Fibroblast of the aortic adventitia (primary cell): Measurements from ENCODE around the gene MOB3B. TPM values are rescaled to one million over a fixed set of nuclear protein-coding genes. Genes with fewer than 3 reads are reported as not detected.
A peak's percentile ranks its signal among the peaks of the same experiment; 100 is the strongest.

Source experiments
- DNase-seq: peaks from one replicate; pipeline ENCODE4 v3.0.0-alpha.2; 2010; ENCODE audit warnings: low read depth
- H3K4me3 ChIP-seq: 2 replicates; pipeline ENCODE4 v1.5.1; 2011; ENCODE audit warnings: low read depth, mild to moderate bottlenecking, control low read depth, low read length, moderate library complexity
- CTCF ChIP-seq: IDR thresholded peaks from 2 replicates; pipeline ENCODE4 v1.5.1; 2011; ENCODE audit warnings: mild to moderate bottlenecking, low read length, control low read depth, inconsistent platforms; ENCODE audit not compliant: insufficient read depth
- total RNA-seq: library from RNA; depleted of rRNA; stranded (reverse); fragments of >200 nt; gene quantifications from 2 replicates; pipeline ENCODE4 v1.2.3, GENCODE V29; 2012; ENCODE audit warnings: low replicate concordance

MOB3B gene
- total RNA-seq, 1 donor: under 0.01 TPM

- no peak for DNase-seq
- TF ChIP-seq CTCF: no peak
- H3K4me3 ChIP-seq: no peak overlapping the region
Measured at GRCh38 chr9:27412081-27412480, 117.5 kb downstream of the MOB3B start.

GRCh38 chr9:27408482-27408881 is 121.1 kb downstream of the MOB3B start:
- H3K4me3 ChIP-seq: no peak overlapping the region
- TF ChIP-seq CTCF: no peak
- DNase-seq: no peak

GRCh38 chr9:27408001-27408400 is 121.6 kb downstream of the MOB3B start:
- DNase-seq: peak; percentile 5
- no peak for TF ChIP-seq CTCF

GRCh38 chr9:27407491-27407890 is 122.1 kb downstream of the MOB3B start:
- DNase-seq: no peak
- H3K4me3 ChIP-seq: no peak overlapping the region

More at GRCh38 chr9:27408001-27408400, 121.6 kb downstream of the MOB3B start:
- no peak overlapping the region for H3K4me3 ChIP-seq

GRCh38 chr9:27404661-27405060 is 125.0 kb downstream of the MOB3B start:
- TF ChIP-seq CTCF: no peak
- H3K4me3 ChIP-seq: no peak overlapping the region
- DNase-seq: no peak

More at GRCh38 chr9:27407491-27407890, 122.1 kb downstream of the MOB3B start:
- TF ChIP-seq CTCF: no peak

GRCh38 chr9:27402626-27403025 is 127.0 kb downstream of the MOB3B start:
- DNase-seq: no peak
- no peak overlapping the region for H3K4me3 ChIP-seq
- TF ChIP-seq CTCF: no peak

- no peak overlapping the region for H3K4me3 ChIP-seq
- no peak for TF ChIP-seq CTCF
- DNase-seq: no peak
Measured at GRCh38 chr9:27400334-27400880, 129.2 kb downstream of the MOB3B start.
